ENCODE results near the gene PRLR.

DNA sequence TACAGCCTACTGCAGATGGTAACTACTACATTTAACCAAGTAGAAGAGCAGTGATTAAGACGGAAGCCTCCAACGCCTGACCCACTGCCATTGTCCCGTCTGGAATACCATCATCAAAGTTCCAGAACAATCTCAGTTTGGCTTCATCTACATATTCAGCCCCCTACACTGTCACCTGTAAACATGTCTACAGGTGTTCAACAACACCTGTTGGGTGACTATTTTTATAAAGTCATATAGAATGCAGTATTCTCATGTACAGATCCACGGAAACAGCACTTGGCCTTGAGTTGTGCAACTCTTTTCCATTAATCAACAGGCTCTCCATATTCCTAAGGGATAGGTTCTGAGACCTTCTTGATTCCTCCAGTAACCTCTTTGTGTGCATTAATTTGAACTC lies 129.3 kb downstream of the PRLR start:
- TF ChIP-seq CTCF (IDR thresholded peaks at IDR 0.05; ENCODE audit: borderline replicate concordance, extremely low read depth, low read length, poor library complexity, severe bottlenecking), result no peak
- TF ChIP-seq EZH2 (IDR thresholded peaks at IDR 0.05; ENCODE audit: borderline replicate concordance, low read depth, low read length, severe bottlenecking), result no peak
